Measurements from ENCODE around the gene CPB2. TPM values are rescaled to one million over a fixed set of nuclear protein-coding genes. Genes with fewer than 3 reads are reported as not detected.

The CPB2 gene
- total and polyA plus RNA-seq, 2 of the 8 experiments (the other 6 are each of a cell fraction or from before 2014, with no cell fraction given), result not detected

GRCh38 chr13:46137627-46138317 lies 32.9 kb upstream of the CPB2 start:
- H4K8ac ChIP-seq (ENCODE audit: extremely low read depth, insufficient read depth, low read length), result no peak overlapping the region
- no peak overlapping the region for H2AFZ ChIP-seq (ENCODE audit: low read length)
- H3K14ac ChIP-seq (ENCODE audit: insufficient read length), result no peak overlapping the region
- H3K23me2 ChIP-seq (ENCODE audit: low read depth, low read length), result no peaks in the 10 kb centered on the region
- no peak overlapping the region for H3K27ac ChIP-seq (ENCODE audit: low read depth, low read length)
- H2BK120ac ChIP-seq (replicated peaks; ENCODE audit: low read depth, low read length), result no peak overlapping the region
- H4K91ac ChIP-seq (replicated peaks; ENCODE audit: insufficient read length, low read length), result no peak overlapping the region
- H3K36me3 ChIP-seq (ENCODE audit: control insufficient read depth in 2 of 4, insufficient read depth in 4 of 4, low read length in 3 of 4), result no peaks in the 10 kb centered on the region
- no peaks in the 10 kb centered on the region for H3K27me3 ChIP-seq (replicated peaks in 1 of 4; ENCODE audit: control insufficient read depth in 3 of 4, extremely low read depth in 1 of 4, insufficient read depth in 3 of 4, low read length in 3 of 4)
- H3K4me1 ChIP-seq (replicated peaks in 1 of 4; ENCODE audit: control insufficient read depth in 3 of 4, insufficient read depth in 4 of 4, low read length in 3 of 4), result peaks cover 0 to 4% (median 2%) of the 10 kb centered on the region in 4 experiments; a peak in 2 of 7 replicates
- H3K9me3 ChIP-seq (ENCODE audit: insufficient read depth in 2 of 2, low read depth in 1 of 2, low read length in 1 of 2), result no peaks in the 10 kb centered on the region
- H2BK12ac ChIP-seq (ENCODE audit: low read depth, low read length), result no peak overlapping the region
- H2BK20ac ChIP-seq (ENCODE audit: low read length), result no peak overlapping the region
- ChIA-PET POLR2A (ENCODE audit: partially characterized antibody) (no interaction called here), CTCF (ENCODE audit: partially characterized antibody) (interaction anchor here (2.9 to 3.5 kb wide), 2 partner anchors 9 to 12 kb away, joined by 8 to 21 read pairs; no protein-coding TSS in a partner anchor)
- H3K4ac ChIP-seq (replicated peaks; ENCODE audit: insufficient read length, low read depth, low read length), result no peak overlapping the region
- no peak overlapping the region for H3K56ac ChIP-seq (replicated peaks; ENCODE audit: insufficient read length, low read depth, low read length)
- no peak overlapping the region for H2BK5ac ChIP-seq (ENCODE audit: low read depth, low read length)
- H2BK15ac ChIP-seq (ENCODE audit: low read length), result no peak overlapping the region
- no peak overlapping the region for H3K18ac ChIP-seq (ENCODE audit: extremely low read depth, low read length)
- no peaks in the 10 kb centered on the region for H3K79me2 ChIP-seq (ENCODE audit: control insufficient read depth in 1 of 2, insufficient read depth in 2 of 2, low read length in 2 of 2)
- H2AK5ac ChIP-seq (ENCODE audit: low read depth, low read length), result no peak overlapping the region
- H4K20me1 ChIP-seq (replicated peaks in 1 of 2; ENCODE audit: control insufficient read depth in 1 of 2, insufficient read depth in 2 of 2, low read length in 2 of 2), result no peaks in the 10 kb centered on the region
- H3K4me2 ChIP-seq (ENCODE audit: insufficient read depth in 1 of 2, low read depth in 2 of 2, low read length in 2 of 2), result no peak overlapping the region
- H4K5ac ChIP-seq (ENCODE audit: insufficient read length, low read depth, low read length), result no peak overlapping the region
- 86% methylated on average over 2 of the region's 2 CpGs; no CpG with 5 or more reads in 1 of the 2 experiments for WGBS, 2 experiments (ENCODE audit: extremely low coverage in 1 of 2, insufficient coverage in 1 of 2, insufficient read length in 1 of 2, insufficient replicate concordance in 2 of 2, low coverage in 1 of 2, low lambda C conversion rate in 2 of 2, missing lambda C conversion rate in 1 of 2)
- no peak overlapping the region for H3K23ac ChIP-seq (ENCODE audit: insufficient read length)
- H3K79me1 ChIP-seq (ENCODE audit: low read depth, low read length), result no peaks in the 10 kb centered on the region
- no peak for DNase-seq (ENCODE audit: low read depth in 1 of 2, low spot score in 2 of 2)
- H3K4me3 ChIP-seq (ENCODE audit: extremely low read depth in 1 of 4, insufficient read depth in 2 of 4, low read depth in 3 of 4, low read length in 4 of 4), result no peak overlapping the region
- FAIRE-seq, result no peak
- no peak overlapping the region for H3K9ac ChIP-seq (replicated peaks in 1 of 4; ENCODE audit: extremely low read depth in 1 of 4, low read depth in 3 of 4, low read length in 3 of 4)
- TF ChIP-seq NRF1 (IDR thresholded peaks at IDR 0.05; ENCODE audit: low read depth, low read length), result no peak
- no peak for TF ChIP-seq YY1 (IDR thresholded peaks at IDR 0.05; ENCODE audit: low read depth, low read length)
- no peak for TF ChIP-seq CBX8 (IDR thresholded peaks at IDR 0.05; ENCODE audit: borderline replicate concordance, low read depth, low read length)

Measured in H1 (cell line).